Effector memory CD4-positive, alpha-beta T cell (primary cell): ENCODE measurements around the gene ASIC2.

Source experiments
- DNase-seq, 3 donors: peaks; one replicate each; pipeline ENCODE4 v3.0.0-alpha.2; 2020
- H3K27ac ChIP-seq: 2 replicates; pipeline ENCODE4 v1.7.0; 2013; ENCODE audit warnings: mild to moderate bottlenecking, low read length, moderate library complexity; ENCODE audit not compliant: insufficient read depth, poor library complexity, severe bottlenecking
- H3K27me3 ChIP-seq: replicated peaks from 2 replicates; pipeline ENCODE4 v1.7.0; 2013; ENCODE audit warnings: mild to moderate bottlenecking, low read length; ENCODE audit not compliant: insufficient read depth, control insufficient read depth, poor library complexity, severe bottlenecking
- H3K36me3 ChIP-seq: 2 replicates; pipeline ENCODE4 v1.7.0; 2013; ENCODE audit warnings: mild to moderate bottlenecking, low read length, moderate library complexity; ENCODE audit not compliant: control insufficient read depth, insufficient read depth
- H3K4me1 ChIP-seq: 2 replicates; pipeline ENCODE4 v1.7.0; 2013; ENCODE audit warnings: low read length, mild to moderate bottlenecking; ENCODE audit not compliant: control insufficient read depth, insufficient read depth, poor library complexity, severe bottlenecking
- H3K4me3 ChIP-seq: 2 replicates; pipeline ENCODE4 v1.7.0; 2013; ENCODE audit warnings: low read length, low read depth, mild to moderate bottlenecking; ENCODE audit not compliant: insufficient read depth, poor library complexity, severe bottlenecking
- H3K9me3 ChIP-seq: 2 replicates; pipeline ENCODE4 v1.7.0; 2013; ENCODE audit warnings: mild to moderate bottlenecking, low read length, moderate library complexity; ENCODE audit not compliant: control insufficient read depth

Gene ASIC2

GRCh38 chr17:33210285-33210684 lies 82.8 kb downstream of the ASIC2 start:
- no peak overlapping the region for H3K4me3 ChIP-seq
- no peak overlapping the region for H3K27ac ChIP-seq
- DNase-seq, result no peak
- no peaks in the 10 kb centered on the region for H3K9me3 ChIP-seq
- H3K27me3 ChIP-seq, result no peaks in the 10 kb centered on the region
- H3K36me3 ChIP-seq, result no peaks in the 10 kb centered on the region
- no peaks in the 10 kb centered on the region for H3K4me1 ChIP-seq

- H3K4me3 ChIP-seq, result no peak overlapping the region
- no peak for DNase-seq
- H3K9me3 ChIP-seq, result no peaks in the 10 kb centered on the region
- H3K27me3 ChIP-seq, result no peaks in the 10 kb centered on the region
- H3K4me1 ChIP-seq, result no peaks in the 10 kb centered on the region
- H3K27ac ChIP-seq, result no peak overlapping the region
- no peaks in the 10 kb centered on the region for H3K36me3 ChIP-seq
Measured at GRCh38 chr17:33209671-33210070, 83.4 kb downstream of the ASIC2 start.

- H3K9me3 ChIP-seq, result no peaks in the 10 kb centered on the region
- H3K27me3 ChIP-seq, result no peaks in the 10 kb centered on the region
- no peak overlapping the region for H3K4me3 ChIP-seq
- H3K36me3 ChIP-seq, result no peaks in the 10 kb centered on the region
- DNase-seq, result no peak
- H3K27ac ChIP-seq, result no peak overlapping the region
- no peaks in the 10 kb centered on the region for H3K4me1 ChIP-seq
Measured at GRCh38 chr17:33207231-33207630, 85.9 kb downstream of the ASIC2 start.

GRCh38 chr17:33205552-33205951 lies 87.5 kb downstream of the ASIC2 start:
- Histone ChIP-seq H3K36me3 (no peaks in the 10 kb centered on the region), H3K27ac (no peak overlapping the region)
- DNase-seq, result no peak

GRCh38 chr17:33204701-33205100 lies 88.4 kb downstream of the ASIC2 start:
- Histone ChIP-seq H3K9me3 (no peaks in the 10 kb centered on the region), H3K4me1 (no peaks in the 10 kb centered on the region), H3K27me3 (no peaks in the 10 kb centered on the region), H3K4me3 (no peak overlapping the region), H3K27ac (no peak overlapping the region), H3K36me3 (no peaks in the 10 kb centered on the region)
- no peak for DNase-seq

More at GRCh38 chr17:33205552-33205951, 87.5 kb downstream of the ASIC2 start:
- no peaks in the 10 kb centered on the region for H3K27me3 ChIP-seq
- no peaks in the 10 kb centered on the region for H3K9me3 ChIP-seq
- H3K4me1 ChIP-seq, result no peaks in the 10 kb centered on the region
- no peak overlapping the region for H3K4me3 ChIP-seq

GRCh38 chr17:33204156-33204555 lies 88.9 kb downstream of the ASIC2 start:
- DNase-seq, result no peak
- Histone ChIP-seq H3K4me3 (no peak overlapping the region), H3K27me3 (no peaks in the 10 kb centered on the region), H3K4me1 (no peaks in the 10 kb centered on the region), H3K36me3 (no peaks in the 10 kb centered on the region), H3K9me3 (no peaks in the 10 kb centered on the region), H3K27ac (no peak overlapping the region)

- Histone ChIP-seq H3K4me1 (no peaks in the 10 kb centered on the region), H3K9me3 (no peaks in the 10 kb centered on the region), H3K27me3 (no peaks in the 10 kb centered on the region), H3K27ac (no peak overlapping the region), H3K36me3 (no peaks in the 10 kb centered on the region), H3K4me3 (no peak overlapping the region)
- DNase-seq, result no peak
Measured at GRCh38 chr17:33202796-33203495, 90.1 kb downstream of the ASIC2 start.

- H3K9me3 ChIP-seq, result no peaks in the 10 kb centered on the region
- H3K27me3 ChIP-seq, result no peaks in the 10 kb centered on the region
- no peaks in the 10 kb centered on the region for H3K36me3 ChIP-seq
- DNase-seq, result no peak
- H3K4me3 ChIP-seq, result no peak overlapping the region
- no peaks in the 10 kb centered on the region for H3K4me1 ChIP-seq
- H3K27ac ChIP-seq, result no peak overlapping the region
Measured at GRCh38 chr17:33202021-33202420, 91.1 kb downstream of the ASIC2 start.

- no peaks in the 10 kb centered on the region for H3K9me3 ChIP-seq
- no peak for DNase-seq
- H3K36me3 ChIP-seq, result no peaks in the 10 kb centered on the region
Measured at GRCh38 chr17:33201283-33201682, 91.8 kb downstream of the ASIC2 start.

GRCh38 chr17:33200587-33200986 lies 92.5 kb downstream of the ASIC2 start:
- Histone ChIP-seq H3K9me3 (no peaks in the 10 kb centered on the region), H3K36me3 (no peaks in the 10 kb centered on the region), H3K4me1 (no peaks in the 10 kb centered on the region), H3K4me3 (no peak overlapping the region), H3K27me3 (no peaks in the 10 kb centered on the region), H3K27ac (no peak overlapping the region)
- no peak for DNase-seq

More at GRCh38 chr17:33201283-33201682, 91.8 kb downstream of the ASIC2 start:
- Histone ChIP-seq H3K4me3 (no peak overlapping the region), H3K4me1 (no peaks in the 10 kb centered on the region), H3K27me3 (no peaks in the 10 kb centered on the region), H3K27ac (no peak overlapping the region)
